HepG2 (cell line): Measurements from ENCODE around the gene SPRYD3. TPM values are rescaled to one million over a fixed set of nuclear protein-coding genes. Genes with fewer than 3 reads are reported as not detected.

ENCODE experiments used
- ATAC-seq: fragments of 200-7000 bp; cut with Tn5 transposase; 3 replicates; pipeline ENCODE4 v1.9.1; 2020; ENCODE audit warnings: mild to moderate bottlenecking, moderate library complexity
- BruUV-seq: library from RNA; stranded (reverse); fragments of 400-500 nt; replicated peaks from 2 replicates; lab custom pipeline; 2021; lab: Mats Ljungman, UMichigan
- CTCF ChIA-PET: fragments of 300-600 bp; formaldehyde crosslinking; extraction: SDS; loops from one replicate; lab custom pipeline; 2021; ENCODE audit warnings: low total read pairs, inconsistent platforms, low intra/inter-chr PET ratio; lab: Yijun Ruan, JAX
- POLR2A ChIA-PET: fragments of 350-600 bp; sonication (Branson Sonifier 250); formaldehyde crosslinking; loops from one replicate; lab custom pipeline; 2020; ENCODE audit warnings: antibody characterized with exemption, inconsistent platforms; lab: Yijun Ruan, JAX
- DNase-seq: peaks from one replicate; pipeline ENCODE4 v3.0.0-alpha.2; 2015; ENCODE audit warnings: low spot score
- FAIRE-seq: peaks from 3 replicates; lab custom pipeline; 2011; peaks lifted over from hg19 to GRCh38; lab: Jason Lieb, UNC
- H2AFZ ChIP-seq: one replicate; pipeline ENCODE4 v1.6.1; 2011; ENCODE audit warnings: low read length, inconsistent platforms
- H3K27ac ChIP-seq: fragments of 300-600 bp; 3 replicates; pipeline ENCODE4 v1.8.0; 2011; ENCODE audit warnings: mixed run types, mild to moderate bottlenecking, mixed read lengths, low read length, inconsistent platforms; ENCODE audit not compliant: insufficient read depth; ENCODE audit errors: extremely low read length
- H3K27me3 ChIP-seq, 2 experiments: fragments of 200-600 bp in 1 of 2; 2 replicates in 1 of 2; 3 replicates in 1 of 2; pipeline versions ENCODE4 v1.6.0 to v1.8.0; 2011; ENCODE audit warnings: low read length in 2 of 2, mild to moderate bottlenecking in 2 of 2, moderate library complexity in 2 of 2, inconsistent platforms in 1 of 2; ENCODE audit not compliant: insufficient read depth in 2 of 2, control insufficient read depth in 1 of 2
- H3K36me3 ChIP-seq, 2 experiments: fragments of 200-600 bp in 1 of 2; replicated peaks in 1 of 2; 2 replicates in 1 of 2; 3 replicates in 1 of 2; pipeline versions ENCODE4 v1.5.1 to v1.8.0; 2011; ENCODE audit warnings: low read length in 2 of 2, inconsistent platforms in 1 of 2; ENCODE audit not compliant: insufficient read depth in 2 of 2, control insufficient read depth in 1 of 2
- H3K4me1 ChIP-seq: 2 replicates; pipeline ENCODE4 v1.5.1; 2012; ENCODE audit warnings: low read length, inconsistent platforms; ENCODE audit not compliant: insufficient read depth
- H3K4me2 ChIP-seq: 2 replicates; pipeline ENCODE4 v1.6.0; 2011; ENCODE audit warnings: low read depth, low read length, inconsistent platforms
- H3K4me3 ChIP-seq, 3 experiments: fragments of 200-600 bp in 1 of 3; sonication (generic), shearing (Covaris generic) in 1 of 3; replicated peaks in 1 of 3; 2 replicates each; pipeline ENCODE4 v1.5.1; 2011 to 2016; ENCODE audit warnings: low read length in 3 of 3, inconsistent platforms in 2 of 3, low read depth in 2 of 3, mild to moderate bottlenecking in 2 of 3, control low read depth in 1 of 3, mixed read lengths in 1 of 3; ENCODE audit not compliant: insufficient read depth in 1 of 3
- H3K79me2 ChIP-seq: one replicate; pipeline ENCODE4 v1.6.1; 2011; ENCODE audit warnings: low read length, inconsistent platforms; ENCODE audit not compliant: insufficient read depth
- H3K9ac ChIP-seq: 2 replicates; pipeline ENCODE4 v1.6.0; 2011; ENCODE audit warnings: mild to moderate bottlenecking, low read depth, low read length, inconsistent platforms; ENCODE audit not compliant: insufficient read depth
- H3K9me3 ChIP-seq: 2 replicates; pipeline ENCODE4 v1.5.1; 2012; ENCODE audit warnings: mild to moderate bottlenecking, low read length
- H4K20me1 ChIP-seq: 2 replicates; pipeline ENCODE4 v1.6.0; 2011; ENCODE audit warnings: inconsistent platforms, mild to moderate bottlenecking, low read length, moderate library complexity; ENCODE audit not compliant: insufficient read depth
- AGO2 ChIP-seq: fragments of 200-400 bp; formaldehyde crosslinking; optimal IDR thresholded peaks from 2 replicates; pipeline ENCODE3; 2017; ENCODE audit warnings: mild to moderate bottlenecking, low read depth, low read length, moderate library complexity
- HNRNPL ChIP-seq: fragments of 200-400 bp; formaldehyde crosslinking; IDR thresholded peaks from 2 replicates; pipeline ENCODE4 v1.6.1; 2017; ENCODE audit warnings: mild to moderate bottlenecking, low read depth, low read length
- NFE2L1 ChIP-seq: sonication (generic); formaldehyde crosslinking; IDR thresholded peaks from 2 replicates; pipeline ENCODE4 v1.4.0; 2020; ENCODE audit warnings: missing genetic modification reagents, mild to moderate bottlenecking, borderline replicate concordance
- POLR2A ChIP-seq, 2 experiments: IDR thresholded peaks; 2 replicates each; pipeline ENCODE4 v1.6.1; 2011; ENCODE audit warnings: low read depth in 2 of 2, low read length in 2 of 2, mild to moderate bottlenecking in 1 of 2, moderate library complexity in 1 of 2; ENCODE audit not compliant: insufficient read depth in 1 of 2
- RBFOX2 ChIP-seq: fragments of 200-400 bp; formaldehyde crosslinking; IDR thresholded peaks from 2 replicates; pipeline ENCODE4 v1.6.1; 2017; ENCODE audit warnings: low read depth, mild to moderate bottlenecking, low read length
- ZFP36L1 ChIP-seq: sonication (generic); formaldehyde crosslinking; IDR thresholded peaks from 2 replicates; pipeline ENCODE4 v1.8.0; 2022; ENCODE audit warnings: mild to moderate bottlenecking, missing genetic modification reagents, moderate library complexity
- WGBS: methylation state at CpG from one replicate; pipeline ENCODE4 v1.1.6; 2017; ENCODE audit warnings: low lambda C conversion rate; 5-methylcytosine and 5-hydroxymethylcytosine counted together
- in situ Hi-C: cut with HindIII; loops from 2 replicates; pipeline ENCODE4 v1.10.0; 2017; ENCODE audit warnings: low pct_unique_long_range_greater_than_20kb; ENCODE audit not compliant: extremely low pct_ligation_motif_present
- intact Hi-C: fragments of 100-400 bp; cut with micrococcal nuclease; formaldehyde crosslinking; loops from one replicate; pipeline ENCODE4 v1.10.0; 2022; ENCODE audit not compliant: unreplicated experiment
- polyA plus RNA-seq, 8 experiments: library from polyadenylated mRNA; depleted of rRNA in 3 of 8; stranded (reverse) in 7 of 8; unstranded in 1 of 8; fragments of >200 nt; fragmentation: Illumina TruSeq in 4 of 8; extraction: Trizol in 4 of 8; gene quantifications; 2 replicates each; pipeline versions ENCODE4 v1.2.1 to v1.2.3, GENCODE V29; 2011 to 2016; ENCODE audit warnings: low read depth in 4 of 8, missing spikeins in 1 of 8, mixed read lengths in 1 of 8; ENCODE audit not compliant: insufficient read depth in 1 of 8
- total RNA-seq, 5 experiments: library from RNA; depleted of rRNA; stranded (reverse); fragments of >200 nt; fragmentation: Illumina TruSeq; extraction: Trizol; gene quantifications; 2 replicates each; pipeline ENCODE4 v1.2.3, GENCODE V29; 2016; ENCODE audit warnings: low read depth in 1 of 5
- TF ChIP-seq, protein P1 (sequence below): sonication (generic); formaldehyde crosslinking; IDR thresholded peaks from 2 replicates; pipeline ENCODE4 v1.5.1; 2020; ENCODE audit warnings: missing genetic modification reagents, mild to moderate bottlenecking, borderline replicate concordance
- TF ChIP-seq, protein P2 (sequence below): sonication (generic); formaldehyde crosslinking; IDR thresholded peaks from 2 replicates; pipeline ENCODE4 v1.4.0; 2020; ENCODE audit warnings: missing genetic modification reagents

Gene SPRYD3
- total and polyA plus RNA-seq, 2 of the 13 experiments (the other 11 are each of a cell fraction or from before 2014, with no cell fraction given): 9.0 to 9.2 TPM

DNA sequence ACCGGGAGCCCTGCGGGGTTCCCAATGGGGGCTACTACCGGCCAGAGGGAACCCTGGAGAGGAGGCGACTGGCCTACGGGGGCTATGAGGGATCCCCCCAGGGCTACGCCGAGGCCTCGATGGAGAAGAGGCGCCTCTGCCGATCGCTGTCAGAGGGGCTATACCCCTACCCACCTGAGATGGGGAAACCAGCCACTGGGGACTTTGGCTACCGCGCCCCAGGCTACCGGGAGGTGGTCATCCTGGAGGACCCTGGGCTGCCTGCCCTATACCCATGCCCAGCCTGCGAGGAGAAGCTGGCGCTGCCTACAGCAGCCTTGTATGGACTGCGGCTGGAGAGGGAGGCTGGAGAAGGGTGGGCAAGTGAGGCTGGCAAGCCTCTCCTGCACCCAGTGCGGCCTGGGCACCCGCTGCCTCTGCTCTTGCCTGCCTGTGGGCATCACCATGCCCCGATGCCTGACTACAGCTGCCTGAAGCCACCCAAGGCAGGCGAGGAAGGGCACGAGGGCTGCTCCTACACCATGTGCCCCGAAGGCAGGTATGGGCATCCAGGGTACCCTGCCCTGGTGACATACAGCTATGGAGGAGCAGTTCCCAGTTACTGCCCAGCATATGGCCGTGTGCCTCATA lies 19.6 kb downstream of the SPRYD3 start:
- Histone ChIP-seq H3K27ac (no peak overlapping the region), H4K20me1 (no peaks in the 10 kb centered on the region), H3K4me3 (no peak overlapping the region), H3K27me3 (no peaks in the 10 kb centered on the region), H3K9me3 (no peaks in the 10 kb centered on the region), H3K4me1 (peaks cover 25% of the 10 kb centered on the region), H3K36me3 (peaks cover 0 to 16% of the 10 kb centered on the region in 2 experiments; a peak in 2 of 5 replicates), H3K79me2 (no peaks in the 10 kb centered on the region), H2AFZ (no peak overlapping the region), H3K4me2 (no peak overlapping the region), H3K9ac (no peak overlapping the region)
- in situ Hi-C loops: loop anchor here (5.0 kb wide), 2 partner anchors 43 to 133 kb away; partner anchors contain the start of gene SOAT2
- no peak for FAIRE-seq
- intact Hi-C loops: no loop called here
- 0 out of 2 replicates have a peak, but pooled peaks have one; percentile 19 for TF ChIP-seq HNRNPL
- TF ChIP-seq RBFOX2: 0 out of 2 replicates have a peak, but pooled peaks have one; percentile 10
- no peak for TF ChIP-seq NFE2L1
- TF ChIP-seq ZFP36L1 (CRISPR knock-in tag): no peak
- 0 out of 4 replicates have a peak, but pooled peaks of 1 of the 2 experiments have one; percentile 25 for TF ChIP-seq POLR2A (IDR thresholded peaks at IDR 0.05; ENCODE audit: insufficient read depth in 1 of 2, low read depth in 2 of 2, low read length in 2 of 2)
- TF ChIP-seq AGO2: no peak
- ChIA-PET POLR2A (interaction anchor here (3.0 to 3.4 kb wide), 2 partner anchors 8 to 11 kb away, joined by 37 to 50 read pairs; partner anchors contain the start of gene TNS2), CTCF (no interaction called here)
- no TSS peak for BruUV-seq
- 97% methylated on average over 11 of the region's 24 CpGs for WGBS
- no peak for DNase-seq
- no peak for ATAC-seq

DNA sequence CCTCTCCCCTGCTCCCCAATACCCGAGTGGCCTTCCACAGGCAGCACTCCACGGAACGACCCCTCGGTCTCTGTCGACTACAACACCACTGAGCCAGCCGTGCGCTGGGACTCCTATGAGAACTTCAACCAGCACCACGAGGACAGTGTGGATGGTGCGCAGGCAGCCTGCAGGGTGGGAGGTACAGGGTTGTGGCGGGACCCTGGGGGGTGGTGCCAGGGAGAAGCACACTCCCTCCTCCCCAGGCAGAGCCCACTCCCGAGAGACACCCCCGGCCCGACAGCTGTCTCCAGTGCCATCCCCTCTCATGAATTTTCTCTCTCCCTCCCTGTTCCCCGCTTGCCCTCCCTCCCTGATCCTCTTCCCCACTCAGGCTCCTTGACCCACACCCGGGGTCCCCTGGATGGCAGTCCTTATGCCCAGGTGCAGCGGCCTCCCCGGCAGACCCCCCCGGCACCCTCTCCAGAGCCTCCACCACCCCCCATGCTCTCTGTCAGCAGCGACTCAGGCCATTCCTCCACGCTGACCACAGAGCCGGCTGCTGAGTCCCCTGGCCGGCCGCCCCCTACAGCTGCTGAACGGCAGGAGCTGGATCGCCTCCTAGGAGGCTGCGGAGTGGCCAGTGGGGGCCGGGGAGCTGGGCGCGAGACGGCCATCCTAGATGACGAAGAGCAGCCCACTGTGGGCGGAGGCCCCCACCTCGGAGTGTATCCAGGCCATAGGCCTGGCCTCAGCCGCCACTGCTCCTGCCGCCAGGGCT lies 20.3 kb downstream of the SPRYD3 start:
- H3K27ac ChIP-seq: no peak overlapping the region
- H3K79me2 ChIP-seq: no peaks in the 10 kb centered on the region
- H3K36me3 ChIP-seq: peaks cover 0 to 16% of the 10 kb centered on the region in 2 experiments; a peak in 2 of 5 replicates
- H3K4me3 ChIP-seq: no peak overlapping the region
- CTCF ChIA-PET: no interaction called here
- no peak for FAIRE-seq
- H3K27me3 ChIP-seq: no peaks in the 10 kb centered on the region
- intact Hi-C loops: no loop called here
- in situ Hi-C loops: no loop called here
- no peaks in the 10 kb centered on the region for H3K9me3 ChIP-seq
- no TSS peak for BruUV-seq
- DNase-seq: no peak
- POLR2A ChIA-PET: interaction anchor here (1.5 to 3.0 kb wide), 2 partner anchors 7 to 11 kb away, joined by 4 to 50 read pairs; no protein-coding TSS in a partner anchor
- H4K20me1 ChIP-seq: no peaks in the 10 kb centered on the region
- H3K4me1 ChIP-seq: peaks cover 30% of the 10 kb centered on the region
- H2AFZ ChIP-seq: no peak overlapping the region
- H3K9ac ChIP-seq: no peak overlapping the region
- 98% methylated on average over 18 of the region's 35 CpGs for WGBS
- no peak overlapping the region for H3K4me2 ChIP-seq
- no peak for ATAC-seq
- TF ChIP-seq, protein P1, sequence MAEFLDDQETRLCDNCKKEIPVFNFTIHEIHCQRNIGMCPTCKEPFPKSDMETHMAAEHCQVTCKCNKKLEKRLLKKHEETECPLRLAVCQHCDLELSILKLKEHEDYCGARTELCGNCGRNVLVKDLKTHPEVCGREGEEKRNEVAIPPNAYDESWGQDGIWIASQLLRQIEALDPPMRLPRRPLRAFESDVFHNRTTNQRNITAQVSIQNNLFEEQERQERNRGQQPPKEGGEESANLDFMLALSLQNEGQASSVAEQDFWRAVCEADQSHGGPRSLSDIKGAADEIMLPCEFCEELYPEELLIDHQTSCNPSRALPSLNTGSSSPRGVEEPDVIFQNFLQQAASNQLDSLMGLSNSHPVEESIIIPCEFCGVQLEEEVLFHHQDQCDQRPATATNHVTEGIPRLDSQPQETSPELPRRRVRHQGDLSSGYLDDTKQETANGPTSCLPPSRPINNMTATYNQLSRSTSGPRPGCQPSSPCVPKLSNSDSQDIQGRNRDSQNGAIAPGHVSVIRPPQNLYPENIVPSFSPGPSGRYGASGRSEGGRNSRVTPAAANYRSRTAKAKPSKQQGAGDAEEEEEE: no peak
- TF ChIP-seq, protein P2, sequence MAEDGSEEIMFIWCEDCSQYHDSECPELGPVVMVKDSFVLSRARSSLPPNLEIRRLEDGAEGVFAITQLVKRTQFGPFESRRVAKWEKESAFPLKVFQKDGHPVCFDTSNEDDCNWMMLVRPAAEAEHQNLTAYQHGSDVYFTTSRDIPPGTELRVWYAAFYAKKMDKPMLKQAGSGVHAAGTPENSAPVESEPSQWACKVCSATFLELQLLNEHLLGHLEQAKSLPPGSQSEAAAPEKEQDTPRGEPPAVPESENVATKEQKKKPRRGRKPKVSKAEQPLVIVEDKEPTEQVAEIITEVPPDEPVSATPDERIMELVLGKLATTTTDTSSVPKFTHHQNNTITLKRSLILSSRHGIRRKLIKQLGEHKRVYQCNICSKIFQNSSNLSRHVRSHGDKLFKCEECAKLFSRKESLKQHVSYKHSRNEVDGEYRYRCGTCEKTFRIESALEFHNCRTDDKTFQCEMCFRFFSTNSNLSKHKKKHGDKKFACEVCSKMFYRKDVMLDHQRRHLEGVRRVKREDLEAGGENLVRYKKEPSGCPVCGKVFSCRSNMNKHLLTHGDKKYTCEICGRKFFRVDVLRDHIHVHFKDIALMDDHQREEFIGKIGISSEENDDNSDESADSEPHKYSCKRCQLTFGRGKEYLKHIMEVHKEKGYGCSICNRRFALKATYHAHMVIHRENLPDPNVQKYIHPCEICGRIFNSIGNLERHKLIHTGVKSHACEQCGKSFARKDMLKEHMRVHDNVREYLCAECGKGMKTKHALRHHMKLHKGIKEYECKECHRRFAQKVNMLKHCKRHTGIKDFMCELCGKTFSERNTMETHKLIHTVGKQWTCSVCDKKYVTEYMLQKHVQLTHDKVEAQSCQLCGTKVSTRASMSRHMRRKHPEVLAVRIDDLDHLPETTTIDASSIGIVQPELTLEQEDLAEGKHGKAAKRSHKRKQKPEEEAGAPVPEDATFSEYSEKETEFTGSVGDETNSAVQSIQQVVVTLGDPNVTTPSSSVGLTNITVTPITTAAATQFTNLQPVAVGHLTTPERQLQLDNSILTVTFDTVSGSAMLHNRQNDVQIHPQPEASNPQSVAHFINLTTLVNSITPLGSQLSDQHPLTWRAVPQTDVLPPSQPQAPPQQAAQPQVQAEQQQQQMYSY (CRISPR knock-in tag): no peak
- peak; percentile 40; the same call in 1 of the 2 replicates for TF ChIP-seq RBFOX2
